Renal cortex interstitium (tissue), 11 donors: Measurements from ENCODE around the gene SRI. TPM values are rescaled to one million over a fixed set of nuclear protein-coding genes. Genes with fewer than 3 reads are reported as not detected.
"Not testable (repeated sequence)": the region's sequence is repeated elsewhere in the genome, so short reads cannot be mapped to it uniquely, and the experiment has no call there.

Experiments
- DNase-seq, 11 donors: peaks; one replicate each; pipeline ENCODE4 v3.0.0-alpha.2; 2013; ENCODE audit warnings: low read depth in 9 of 11, low spot score in 4 of 11; ENCODE audit errors: extremely low read depth in 1 of 11
- polyA plus RNA-seq, 3 donors: library from polyadenylated mRNA; unstranded; fragments of 120-200 nt; gene quantifications; one replicate each; pipeline ENCODE4 v1.2.1, GENCODE V29; 2013; ENCODE audit not compliant: insufficient read length in 3 of 3

The SRI gene
- polyA plus RNA-seq, 3 donors, result 118 to 164 (median 143) TPM

- no peak for DNase-seq
Measured at GRCh38 chr7:88204525-88205110, 15.2 kb downstream of the SRI start.

GRCh38 chr7:88203401-88203800 lies 16.4 kb downstream of the SRI start:
- no peak for DNase-seq

GRCh38 chr7:88202799-88203198 lies 17.0 kb downstream of the SRI start:
- DNase-seq, result no peak

- no peak for DNase-seq
Measured at GRCh38 chr7:88202278-88202677, 17.6 kb downstream of the SRI start.

GRCh38 chr7:88201305-88201704 lies 18.5 kb downstream of the SRI start:
- DNase-seq, result no peak

GRCh38 chr7:88200789-88201188 lies 19.0 kb downstream of the SRI start:
- peak in 1 of 11 donors; percentile 0 for DNase-seq

GRCh38 chr7:88200261-88200660 lies 19.6 kb downstream of the SRI start:
- no peak for DNase-seq

GRCh38 chr7:88191911-88192310 lies 27.9 kb downstream of the SRI start:
- DNase-seq, result no peak

GRCh38 chr7:88185650-88186049 lies 34.2 kb downstream of the SRI start:
- DNase-seq, result no peak

- DNase-seq, result no peak
Measured at GRCh38 chr7:88184848-88185304, 35.0 kb downstream of the SRI start.

GRCh38 chr7:88183051-88183450 lies 36.8 kb downstream of the SRI start:
- DNase-seq, result no peak

GRCh38 chr7:88176190-88176589 lies 43.6 kb downstream of the SRI start:
- no peak for DNase-seq

GRCh38 chr7:88172842-88173241 lies 47.0 kb downstream of the SRI start:
- no peak for DNase-seq

- DNase-seq, result peak in 8 of 11 donors; percentile 2 to 36 (median 14)
Measured at GRCh38 chr7:88169717-88170320, 50.0 kb downstream of the SRI start.

- DNase-seq, result no peak
Measured at GRCh38 chr7:88167721-88168120, 52.1 kb downstream of the SRI start.

- no peak for DNase-seq
Measured at GRCh38 chr7:88167223-88167622, 52.6 kb downstream of the SRI start.

GRCh38 chr7:88165697-88166096 lies 54.1 kb downstream of the SRI start:
- DNase-seq, result no peak

- DNase-seq, result not testable (repeated sequence)
Measured at GRCh38 chr7:88159741-88160140, 60.1 kb downstream of the SRI start.

- no peak for DNase-seq
Measured at GRCh38 chr7:88156356-88156755, 63.5 kb downstream of the SRI start.

- no peak for DNase-seq
Measured at GRCh38 chr7:88155756-88156155, 64.1 kb downstream of the SRI start.
